Caki2 (cell line): ENCODE data around the gene CHCHD10. TPM values are rescaled to one million over a fixed set of nuclear protein-coding genes. Genes with fewer than 3 reads are reported as not detected.

Experiments
- DNase-seq: peaks from one replicate; pipeline ENCODE4 v3.0.0-alpha.2; 2015; ENCODE audit warnings: low read depth
- in situ Hi-C: cut with HindIII; loops from 2 replicates; pipeline ENCODE4 v1.10.0; 2016; ENCODE audit warnings: low sequenced_read_pairs, low pct_unique_long_range_greater_than_20kb, mixed read lengths
- total RNA-seq: library from RNA; depleted of rRNA; stranded (reverse); fragments of >200 nt; shearing (Covaris generic); gene quantifications from 2 replicates; pipeline ENCODE4 v1.2.3, GENCODE V29; 2014; ENCODE audit warnings: low replicate concordance; rRNA removed

The CHCHD10 gene
- total RNA-seq, 1 experiment from 2014 or later: 16.0 TPM

- in situ Hi-C loops: no loop called here
- no peak for DNase-seq
Measured at GRCh38 chr22:23722160-23722559, 45.6 kb downstream of the CHCHD10 start.

GRCh38 chr22:23720855-23721254 is 46.9 kb downstream of the CHCHD10 start:
- no peak for DNase-seq
- in situ Hi-C loops: no loop called here

- peak; percentile 10 for DNase-seq
- in situ Hi-C loops: no loop called here
Measured at GRCh38 chr22:23718371-23719165, 49.2 kb downstream of the CHCHD10 start.

GRCh38 chr22:23716811-23717801 is 50.7 kb downstream of the CHCHD10 start:
- in situ Hi-C loops: no loop called here

More at GRCh38 chr22:23716811-23717801, 50.7 kb downstream of the CHCHD10 start:
- peak; percentile 81 for DNase-seq

Other genes with a start within 250 kb of the CHCHD10 start
- not detected in 2 replicates for gene IGLL1, start 187.7 kb downstream of the CHCHD10 start, total RNA-seq
- not detected in 2 replicates for gene DRICH1, start 135.7 kb downstream of the CHCHD10 start, total RNA-seq
- gene RGL4, start 77.0 kb downstream of the CHCHD10 start, total RNA-seq: not detected in 2 replicates
- gene ZNF70, start 16.9 kb downstream of the CHCHD10 start, total RNA-seq: 7.7 and 9.0 TPM in 2 replicates
- not detected in 2 replicates for gene VPREB3, start 13.5 kb downstream of the CHCHD10 start, total RNA-seq
- gene C22orf15, start 5.0 kb downstream of the CHCHD10 start, total RNA-seq: not detected in 2 replicates
- 16.2 and 36.3 TPM in 2 replicates for gene MMP11, start 4.9 kb upstream of the CHCHD10 start, total RNA-seq
- 153 and 163 TPM in 2 replicates for gene SMARCB1, start 19.0 kb upstream of the CHCHD10 start, total RNA-seq
- 8.9 and 12.5 TPM in 2 replicates for gene DERL3, start 71.0 kb upstream of the CHCHD10 start, total RNA-seq
- gene SLC2A11, start 89.9 kb upstream of the CHCHD10 start, total RNA-seq: 20.2 and 101 TPM in 2 replicates
- 1,968 and 2,027 TPM in 2 replicates for gene MIF, start 126.4 kb upstream of the CHCHD10 start, total RNA-seq
- 0.81 and 2.5 TPM in 2 replicates for gene GSTT2B, start 193.2 kb upstream of the CHCHD10 start, total RNA-seq
- gene DDTL, start 198.9 kb upstream of the CHCHD10 start, total RNA-seq: 0.10 TPM in 1 of 2 replicates, not detected in the other
- 213 and 296 TPM in 2 replicates for gene DDT, start 206.5 kb upstream of the CHCHD10 start, total RNA-seq
- not detected in 2 replicates for gene GSTT2, start 212.2 kb upstream of the CHCHD10 start, total RNA-seq
- not detected in 2 replicates for gene GSTT4, start 237.5 kb upstream of the CHCHD10 start, total RNA-seq
- gene CABIN1, start 243.3 kb upstream of the CHCHD10 start, total RNA-seq: 17.2 and 25.9 TPM in 2 replicates